HG03097 (cell line): ENCODE measurements around the gene NUP54.

Experiments used
- ATAC-seq: cut with Tn5 transposase; IDR thresholded peaks from one replicate; pipeline ENCODE4 v1.9.1; 2021; ENCODE audit not compliant: unreplicated experiment, low FRiP score

NUP54 gene

GRCh38 chr4:76148142-76148865 is at the start of gene NUP54:
Gene NUP54, minus strand, starts transcription at chr4:76148397. Its CDS starts 23 bp downstream, at chr4:76148374.
- ATAC-seq, result peak; percentile 98

DNA sequence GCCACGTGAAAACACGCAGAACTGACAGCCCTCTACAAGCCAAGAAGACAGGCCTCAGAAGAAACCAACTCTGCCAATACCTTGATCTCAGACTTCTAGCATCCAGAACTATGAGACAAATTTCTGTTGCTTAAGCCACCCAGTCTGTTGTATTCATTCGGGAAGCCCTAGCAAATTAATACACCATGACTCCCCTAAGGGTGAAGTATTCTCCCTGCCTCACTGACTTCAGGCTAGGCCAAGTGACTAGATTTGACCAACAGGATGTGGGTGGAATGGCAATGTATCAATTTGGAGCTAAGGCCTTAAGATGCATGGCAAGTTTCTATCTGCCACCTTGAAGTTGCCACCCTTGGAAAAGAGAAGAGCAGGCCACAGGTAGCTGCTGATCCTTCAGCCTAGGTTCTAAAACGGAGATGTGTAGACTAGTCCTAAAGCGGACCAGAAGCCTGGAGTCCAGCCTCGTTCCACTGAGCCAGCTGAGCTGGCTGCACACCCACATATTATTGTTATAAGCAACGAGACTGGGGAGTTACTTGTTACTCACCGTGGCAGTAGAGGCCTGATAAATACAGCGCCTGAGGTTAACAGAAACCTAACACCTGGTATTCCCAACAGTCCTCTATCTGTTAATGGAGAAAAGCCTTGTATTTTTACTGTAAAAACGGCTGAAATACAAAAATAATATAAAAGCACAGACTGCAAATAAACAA is 49.0 kb upstream of the NUP54 start:
- ATAC-seq, result no peak

GRCh38 chr4:76196376-76196775 is 48.2 kb upstream of the NUP54 start:
- no peak for ATAC-seq

GRCh38 chr4:76195326-76195725 is 47.1 kb upstream of the NUP54 start:
- no peak for ATAC-seq

GRCh38 chr4:76194325-76194724 is 46.1 kb upstream of the NUP54 start:
- no peak for ATAC-seq

DNA sequence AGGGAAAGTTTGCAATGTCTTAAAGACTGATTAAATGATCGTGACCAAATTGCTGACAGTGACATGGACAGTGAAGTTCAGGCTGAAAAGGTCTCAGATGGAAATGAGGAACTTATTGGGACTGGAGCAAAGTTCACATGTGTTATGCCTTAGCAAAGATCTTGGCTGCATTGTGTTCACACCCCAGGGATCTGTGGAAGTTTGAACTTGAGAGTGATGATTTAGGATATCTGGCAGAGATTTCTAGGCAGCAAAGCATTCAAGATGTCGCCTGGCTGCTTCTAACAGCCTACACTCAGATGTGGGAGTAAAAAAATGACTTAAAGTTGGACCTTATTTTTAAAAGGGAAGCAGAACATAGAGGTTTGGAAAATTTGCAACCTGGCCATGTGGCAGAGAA is 44.0 kb upstream of the NUP54 start:
- ATAC-seq, result no peak

DNA sequence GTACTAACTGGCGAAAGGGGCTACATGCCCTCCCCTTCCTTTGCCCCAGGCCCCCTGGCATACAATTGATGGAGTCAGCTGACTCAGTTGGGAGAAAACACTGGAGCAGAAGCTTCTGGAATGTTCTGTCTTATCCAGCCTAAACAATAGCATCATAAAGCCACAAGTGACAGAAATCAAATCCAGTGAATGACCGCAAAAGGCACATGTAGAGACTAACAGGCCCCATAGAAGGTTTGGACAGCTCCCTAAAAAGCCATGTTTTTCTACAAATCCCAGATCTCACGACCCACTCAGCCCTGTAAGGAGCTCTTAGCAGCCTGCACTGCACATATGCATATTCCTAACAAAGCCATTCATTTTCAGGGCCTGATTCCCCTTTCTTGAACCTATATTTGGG is 40.4 kb upstream of the NUP54 start:
- ATAC-seq, result no peak

DNA sequence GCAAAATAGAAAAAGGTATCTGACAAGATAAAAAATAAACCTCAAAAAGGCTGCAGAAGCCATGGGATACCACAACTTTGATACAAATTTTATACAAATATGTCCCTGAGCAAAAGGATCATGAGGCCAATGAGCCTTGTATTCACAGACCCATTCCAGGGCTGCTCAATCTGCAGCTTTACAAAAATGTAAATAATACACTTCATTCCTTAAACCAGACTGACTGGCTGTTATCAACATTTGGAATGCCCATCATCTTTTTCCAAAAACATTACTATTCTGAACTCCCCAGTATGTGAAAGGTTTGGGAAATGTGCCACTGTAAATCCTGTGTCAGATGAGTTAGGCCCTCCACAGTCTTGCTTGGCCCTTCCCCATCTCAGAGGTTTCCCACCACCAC is 40.0 kb upstream of the NUP54 start:
- ATAC-seq, result no peak

DNA sequence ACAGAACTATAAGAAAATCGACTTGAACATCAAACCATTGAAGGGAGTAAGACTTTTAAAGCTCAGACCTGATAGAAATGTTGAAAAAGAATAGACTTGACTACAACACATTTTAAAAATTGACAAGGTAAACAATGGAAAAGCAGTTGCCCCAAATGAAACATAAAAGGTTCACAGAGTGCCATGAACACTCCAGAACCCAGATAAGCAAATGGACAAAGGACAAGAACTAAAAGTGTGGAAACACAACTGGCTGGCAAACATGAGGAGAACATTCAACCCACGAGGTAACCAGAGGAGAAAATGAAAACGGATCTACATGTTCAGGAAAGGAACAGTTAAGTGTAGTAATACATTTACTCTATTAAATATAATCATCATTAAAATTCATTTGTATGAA is 39.0 kb upstream of the NUP54 start:
- no peak for ATAC-seq

DNA sequence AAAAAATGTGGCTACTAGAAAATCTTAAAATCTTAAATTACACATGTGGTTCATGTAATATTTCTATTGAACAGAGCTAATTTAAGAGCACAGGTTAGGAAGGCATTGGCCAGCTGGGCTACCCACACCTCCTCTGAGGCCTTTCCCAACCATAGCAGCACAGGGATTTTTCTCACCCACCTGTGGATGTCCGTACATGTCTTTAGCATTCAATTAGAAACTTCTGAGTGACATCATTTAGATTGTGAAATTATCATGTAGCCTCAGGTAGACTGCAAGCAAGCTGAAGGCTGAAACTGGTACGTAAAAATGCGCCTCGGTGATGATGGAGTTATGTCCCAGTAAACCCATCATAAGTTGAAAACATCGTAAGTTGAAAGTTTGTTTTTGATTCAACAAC is 34.3 kb upstream of the NUP54 start:
- no peak for ATAC-seq

GRCh38 chr4:76179398-76180318 is 31.5 kb upstream of the NUP54 start:
- peak; percentile 76 for ATAC-seq

DNA sequence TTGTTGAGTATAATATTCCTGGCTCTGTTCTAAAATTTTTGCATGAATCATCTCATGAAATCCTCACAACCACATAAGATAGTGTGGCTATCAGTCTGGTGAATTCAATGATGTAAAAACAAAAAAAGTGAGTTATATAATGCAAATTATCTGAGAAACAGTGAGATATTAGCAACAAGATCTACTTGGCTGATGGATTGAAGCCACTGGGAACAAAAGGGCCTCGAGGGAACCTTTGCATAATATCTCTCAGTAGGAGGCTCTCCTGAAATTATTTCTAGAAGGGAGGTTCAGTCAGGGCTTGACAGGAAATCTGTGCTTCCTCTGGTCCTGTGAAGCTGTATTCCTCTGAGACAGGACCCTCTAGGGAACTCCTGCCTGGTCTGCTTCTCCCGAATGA is 30.1 kb upstream of the NUP54 start:
- no peak for ATAC-seq

DNA sequence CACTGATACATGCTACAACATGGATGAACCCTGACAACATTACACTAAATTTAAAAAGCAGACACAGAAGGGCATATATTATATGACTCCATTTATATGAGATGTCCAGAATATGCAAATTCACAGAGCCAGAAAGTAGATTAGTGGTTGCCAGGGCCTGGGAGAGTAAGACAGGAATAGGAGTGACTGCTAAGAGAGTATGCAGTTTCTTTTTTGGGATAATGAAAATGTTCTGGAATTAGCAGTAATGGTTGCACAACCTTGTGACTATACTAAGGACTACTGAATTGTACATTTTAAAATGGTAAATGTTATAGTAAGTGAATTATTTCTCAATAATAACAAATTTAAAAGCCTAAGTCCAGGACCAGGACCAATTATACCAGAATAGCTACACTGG is 29.5 kb upstream of the NUP54 start:
- no peak for ATAC-seq

GRCh38 chr4:76175336-76175735 is 27.1 kb upstream of the NUP54 start:
- ATAC-seq, result no peak

DNA sequence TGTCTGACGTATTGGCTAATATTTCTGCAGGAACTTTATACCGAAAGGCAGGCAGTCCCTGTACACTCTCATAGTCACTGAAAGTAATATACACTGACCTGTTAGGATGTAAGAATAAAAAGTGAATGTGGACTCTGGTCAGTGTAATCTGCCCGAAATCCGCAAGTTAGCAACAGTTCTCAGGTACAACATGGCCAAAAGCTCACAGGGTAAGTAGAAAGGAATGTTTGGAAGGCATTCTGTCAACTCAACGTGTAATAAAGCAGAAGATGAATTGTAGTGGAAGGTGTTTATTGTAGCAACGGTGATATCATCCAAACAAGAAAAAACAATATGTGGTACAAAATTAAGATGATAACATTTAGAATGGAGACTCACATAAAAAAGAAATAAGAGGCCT is 26.0 kb upstream of the NUP54 start:
- no peak for ATAC-seq

DNA sequence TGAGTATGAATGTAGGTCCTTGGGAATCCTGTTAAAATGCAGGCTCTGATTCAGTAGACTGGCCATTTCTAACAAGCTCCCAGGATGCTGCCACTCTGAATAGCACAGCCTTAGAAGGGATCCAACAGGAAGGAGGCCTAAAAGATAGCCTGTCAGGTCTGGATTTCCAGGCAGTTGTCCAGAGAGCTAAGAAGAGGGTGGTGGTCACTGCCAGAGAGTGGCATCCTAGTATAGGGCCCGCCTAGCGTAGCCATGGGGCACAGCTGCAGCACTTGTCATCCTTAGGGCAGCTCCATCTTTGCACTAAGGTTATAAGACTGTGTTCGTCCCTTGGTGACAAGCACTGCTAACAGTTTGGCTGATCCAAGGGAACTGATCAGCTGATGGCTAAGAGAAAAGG is 20.5 kb upstream of the NUP54 start:
- ATAC-seq, result no peak

DNA sequence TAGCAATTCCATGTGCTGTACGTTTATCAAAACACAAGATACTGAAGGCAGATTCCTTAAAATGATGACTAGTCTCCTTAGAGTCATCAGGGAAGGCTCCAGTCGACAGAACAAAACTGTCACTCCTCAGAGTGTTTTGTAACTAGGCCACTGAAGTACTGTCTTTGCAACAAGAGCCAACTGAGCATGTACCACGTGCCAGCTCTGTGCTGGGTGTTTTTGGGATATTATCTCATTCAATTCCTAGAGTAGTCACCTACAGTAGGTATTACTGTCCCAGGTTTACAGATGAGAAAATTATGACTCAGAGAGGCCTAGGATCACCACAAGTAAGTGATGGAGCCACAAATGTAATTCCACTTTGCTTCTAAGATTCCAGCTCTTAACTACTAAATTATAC is 18.3 kb upstream of the NUP54 start:
- no peak for ATAC-seq

GRCh38 chr4:76160355-76160754 is 12.2 kb upstream of the NUP54 start:
- no peak for ATAC-seq

- no peak for ATAC-seq
Measured at GRCh38 chr4:76156635-76157034, 8.4 kb upstream of the NUP54 start.

DNA sequence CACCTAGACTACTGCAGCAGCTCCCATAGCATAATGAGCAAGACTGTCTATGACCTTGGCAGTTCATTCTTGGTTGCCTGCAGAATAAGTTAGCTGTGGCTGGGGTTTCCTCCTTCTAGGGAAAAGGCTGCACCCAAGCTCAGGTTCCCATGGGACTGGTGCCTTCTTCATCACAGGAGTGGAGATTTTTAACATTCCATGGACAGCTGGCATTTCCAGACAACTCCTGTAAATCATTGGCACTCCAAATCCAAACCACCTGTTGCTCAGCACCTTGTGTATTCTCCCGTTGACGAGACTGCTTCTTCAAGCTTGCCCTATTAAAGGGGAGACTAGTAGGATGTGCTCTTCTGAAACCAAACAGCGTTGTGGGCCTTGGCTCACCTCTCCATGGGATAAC is 7.8 kb upstream of the NUP54 start:
- ATAC-seq, result no peak

DNA sequence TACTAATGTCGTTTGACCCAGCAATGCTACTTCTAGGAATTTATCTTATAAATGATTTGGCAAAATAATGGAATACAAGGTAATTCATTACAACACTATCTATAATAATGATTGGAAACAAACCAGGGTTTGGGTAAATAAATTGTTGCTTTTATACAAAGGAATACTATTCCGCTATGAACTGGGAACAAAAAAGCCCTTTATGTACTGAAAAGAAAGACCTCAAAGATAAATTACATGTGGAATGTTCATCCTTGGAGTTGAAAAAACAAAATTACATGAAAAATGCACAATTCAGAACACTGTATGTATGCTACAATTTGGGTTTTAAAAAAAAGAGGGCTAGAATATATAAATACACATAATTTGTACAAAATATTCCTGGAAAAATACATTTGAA is 5.2 kb upstream of the NUP54 start:
- ATAC-seq, result no peak
